Pons (tissue), 1 donor: ENCODE measurements around the gene EXD3.

Experiments used
- DNase-seq: peaks from one replicate; pipeline ENCODE4 v3.0.0-alpha.2; 2016; ENCODE audit warnings: low spot score

Gene EXD3

DNA sequence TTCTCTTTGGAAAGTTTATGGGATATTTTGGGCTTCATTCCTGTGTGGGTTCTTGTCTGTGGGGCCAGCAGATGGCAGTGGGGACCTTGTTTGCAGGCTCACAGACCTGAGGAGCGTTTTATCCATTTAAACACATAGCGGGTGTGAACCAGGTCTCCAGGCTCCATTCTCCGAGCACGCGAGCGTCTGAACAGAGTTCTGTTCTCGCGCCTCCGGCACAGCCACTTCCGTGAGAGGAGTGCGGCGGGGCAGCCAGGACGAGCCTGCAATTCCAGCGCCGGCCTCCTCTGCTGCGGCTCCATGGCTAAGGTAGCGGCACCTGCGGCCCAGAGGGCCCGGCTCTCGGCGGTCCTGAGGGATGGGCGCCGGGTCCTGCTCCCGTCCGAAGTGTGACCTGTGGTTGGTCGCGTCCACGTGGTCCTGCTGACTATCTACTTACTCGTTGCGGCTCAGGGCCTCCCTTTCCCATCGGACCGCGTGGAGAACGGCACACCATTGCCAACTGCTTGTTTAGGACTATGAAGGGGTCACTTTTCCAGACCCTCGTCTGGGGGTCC lies 128.2 kb downstream of the EXD3 start:
- no peak for DNase-seq

DNA sequence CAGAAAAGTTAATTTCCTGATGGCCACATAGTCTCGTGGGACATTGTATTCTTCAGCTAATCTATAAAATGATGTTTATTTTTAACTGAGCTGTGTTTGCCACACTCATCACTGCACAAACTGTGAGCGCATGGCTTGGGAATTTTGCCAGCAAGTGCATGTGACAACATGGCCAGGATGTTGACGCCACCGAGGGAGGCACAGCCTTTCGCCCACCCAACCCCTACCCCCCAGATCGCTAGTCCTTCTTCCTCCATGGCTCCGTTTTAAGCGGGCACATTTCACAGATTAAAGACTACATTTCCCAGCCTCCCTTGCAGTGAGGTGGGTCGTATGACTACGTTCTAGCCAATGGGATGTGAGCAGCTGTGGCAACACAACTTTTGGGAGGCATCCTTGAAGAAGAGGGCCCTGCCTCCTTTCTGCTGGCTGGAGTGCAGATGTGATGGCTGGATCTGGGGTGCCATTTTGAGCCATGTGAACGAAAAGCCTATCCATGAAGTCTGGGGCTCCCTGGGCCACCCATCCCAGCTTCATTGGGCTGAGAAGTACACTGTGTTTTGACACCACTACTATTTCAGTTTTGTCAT lies 128.8 kb downstream of the EXD3 start:
- DNase-seq, result no peak

DNA sequence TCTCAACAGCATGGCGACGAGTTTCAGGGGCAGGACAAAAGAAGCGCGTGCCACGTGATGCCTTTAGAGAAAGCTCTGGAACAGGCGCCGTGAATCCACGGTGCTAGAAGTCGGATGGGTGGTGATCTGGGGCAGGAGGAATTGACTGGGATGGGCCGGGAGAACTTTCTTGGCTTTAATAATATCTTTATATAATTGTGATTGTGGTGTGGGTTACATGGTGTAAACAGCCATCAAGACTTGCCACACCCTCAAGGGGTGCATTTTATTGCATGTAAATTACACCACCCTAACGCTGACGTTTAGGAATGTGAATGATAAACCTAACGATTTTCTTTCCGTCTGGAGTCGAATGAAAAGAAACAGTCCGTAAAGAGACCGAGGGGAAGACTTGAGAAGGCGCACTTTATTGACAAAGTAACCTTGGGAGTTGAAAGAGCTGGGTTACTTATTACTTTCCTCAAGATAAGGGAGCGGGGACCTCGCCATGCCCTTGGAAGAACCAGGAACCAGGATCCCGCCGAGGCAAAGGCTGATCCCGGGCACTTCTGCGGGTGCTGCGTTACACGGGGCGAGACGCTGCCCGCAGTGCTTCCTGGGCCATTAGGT lies 129.4 kb downstream of the EXD3 start:
- no peak for DNase-seq

DNA sequence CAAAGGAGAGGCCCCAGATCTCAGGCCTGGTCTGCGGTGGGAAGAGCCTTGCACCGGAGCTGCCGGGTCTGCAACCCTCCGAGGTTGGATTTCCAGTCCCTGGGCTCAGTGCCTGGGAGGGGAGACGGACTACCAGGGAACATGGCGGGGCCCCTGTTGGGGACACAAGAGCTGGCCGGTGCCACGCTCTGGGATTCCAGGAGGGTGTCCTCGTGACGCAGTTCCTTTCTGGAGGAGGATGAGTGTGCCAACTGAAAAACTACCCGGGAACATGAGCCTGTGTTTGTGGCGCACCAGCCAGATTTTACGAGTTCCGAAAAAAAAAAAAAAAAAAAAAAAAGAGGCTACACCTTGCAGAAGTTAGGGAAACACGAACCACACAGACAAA lies 129.9 kb downstream of the EXD3 start:
- no peak for DNase-seq

DNA sequence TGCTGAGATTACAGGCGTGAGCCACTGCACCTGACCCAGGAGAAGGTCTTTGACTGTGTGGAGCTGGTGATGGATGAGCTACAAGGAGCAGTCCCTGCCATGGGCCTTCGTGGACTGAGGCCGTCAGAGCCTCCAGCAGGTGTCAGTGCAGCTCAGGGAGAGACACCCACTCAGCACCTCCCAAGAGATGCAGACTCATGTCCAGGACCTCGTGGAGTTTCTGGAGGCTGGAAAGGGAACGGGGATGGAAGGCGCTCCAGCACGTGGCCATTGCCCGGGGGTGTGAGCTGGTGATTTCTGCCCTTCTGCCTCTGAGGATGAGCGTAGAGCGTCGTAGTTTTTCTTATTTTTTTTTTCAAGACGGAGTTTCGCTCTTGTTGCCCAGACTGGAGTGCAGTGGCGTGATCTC lies 136.0 kb downstream of the EXD3 start:
- DNase-seq, result no peak

DNA sequence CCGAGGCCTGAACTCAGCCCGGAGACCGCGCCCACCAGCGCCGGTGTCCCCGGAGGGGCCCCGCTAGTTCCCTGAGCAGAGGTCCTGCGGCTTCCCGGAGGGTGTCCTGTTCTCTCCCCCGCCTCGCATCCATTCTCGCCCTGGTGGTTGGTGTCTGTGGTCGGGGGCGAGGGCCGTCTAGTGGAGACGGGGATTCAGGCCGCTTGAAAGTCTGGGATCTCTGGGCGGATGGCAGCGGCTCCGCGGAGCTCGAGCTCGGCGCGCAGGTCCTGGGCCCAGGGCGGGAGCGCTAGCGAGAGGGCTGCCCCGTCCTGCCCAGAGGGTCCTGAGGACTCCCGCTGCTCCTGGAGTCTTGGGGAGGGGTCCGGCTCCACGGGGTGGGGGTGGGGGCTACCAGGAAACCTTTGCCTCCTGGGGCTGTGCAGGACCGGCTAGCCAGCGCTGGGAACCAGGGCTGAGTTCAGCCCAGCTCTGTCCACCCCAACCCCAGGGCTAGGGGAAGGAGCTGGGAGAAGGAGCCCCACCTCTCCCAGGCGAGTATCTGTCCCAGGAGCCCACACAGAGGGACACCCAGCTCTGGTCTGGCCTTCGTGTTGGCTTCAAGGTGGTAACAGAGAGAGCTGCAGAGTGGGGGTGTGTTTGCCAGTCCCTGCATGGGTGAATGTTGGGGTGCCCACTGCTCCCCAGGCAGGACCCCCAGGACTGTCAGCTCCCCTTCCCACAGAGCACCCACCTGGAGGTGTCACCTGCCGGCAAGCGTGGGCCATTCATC lies 141.4 kb downstream of the EXD3 start:
- DNase-seq, result no peak

DNA sequence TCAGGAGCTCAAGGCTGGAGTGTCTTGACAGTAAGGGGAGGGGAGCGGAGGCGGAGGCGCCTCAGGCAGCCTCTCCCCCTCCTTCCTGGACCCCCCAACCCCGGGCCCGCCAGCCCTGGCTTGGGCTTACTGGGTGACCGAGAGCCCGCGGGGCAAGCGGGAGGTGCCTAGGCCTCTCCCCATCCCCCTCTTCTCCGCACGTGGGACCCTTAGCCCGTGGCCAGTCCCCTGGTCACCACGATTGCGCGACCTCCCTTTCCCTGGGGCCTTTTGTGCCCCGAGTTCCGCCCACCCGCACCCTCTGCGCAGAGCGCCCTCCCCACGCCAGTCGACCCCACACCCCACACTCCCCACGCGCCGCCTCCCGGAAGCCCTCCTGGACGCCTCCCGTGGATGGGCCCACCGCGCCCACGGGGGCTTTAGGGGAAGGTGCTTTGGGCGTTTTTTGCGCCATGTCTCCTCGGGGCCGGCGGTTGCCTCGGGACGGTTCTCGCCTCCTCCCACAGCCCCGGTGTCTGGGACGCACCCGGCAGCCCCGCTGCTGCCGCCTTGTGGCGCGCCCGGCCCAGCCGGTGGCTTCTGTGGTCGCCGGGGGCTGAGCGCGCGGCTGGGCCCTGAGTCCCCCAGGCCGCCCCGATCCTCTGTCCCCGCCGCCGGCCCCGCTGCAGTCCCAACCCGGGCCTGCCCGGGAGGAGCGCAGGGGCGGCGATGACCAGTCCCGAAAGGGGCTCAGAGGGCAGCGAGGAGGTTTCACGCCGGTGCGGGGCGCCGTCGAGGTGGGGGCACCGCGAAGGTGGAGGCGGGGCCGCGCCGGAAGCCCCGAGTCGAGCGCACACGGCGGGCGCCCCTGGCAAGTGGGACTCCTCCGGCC lies 142.3 kb downstream of the EXD3 start:
- no peak for DNase-seq

DNA sequence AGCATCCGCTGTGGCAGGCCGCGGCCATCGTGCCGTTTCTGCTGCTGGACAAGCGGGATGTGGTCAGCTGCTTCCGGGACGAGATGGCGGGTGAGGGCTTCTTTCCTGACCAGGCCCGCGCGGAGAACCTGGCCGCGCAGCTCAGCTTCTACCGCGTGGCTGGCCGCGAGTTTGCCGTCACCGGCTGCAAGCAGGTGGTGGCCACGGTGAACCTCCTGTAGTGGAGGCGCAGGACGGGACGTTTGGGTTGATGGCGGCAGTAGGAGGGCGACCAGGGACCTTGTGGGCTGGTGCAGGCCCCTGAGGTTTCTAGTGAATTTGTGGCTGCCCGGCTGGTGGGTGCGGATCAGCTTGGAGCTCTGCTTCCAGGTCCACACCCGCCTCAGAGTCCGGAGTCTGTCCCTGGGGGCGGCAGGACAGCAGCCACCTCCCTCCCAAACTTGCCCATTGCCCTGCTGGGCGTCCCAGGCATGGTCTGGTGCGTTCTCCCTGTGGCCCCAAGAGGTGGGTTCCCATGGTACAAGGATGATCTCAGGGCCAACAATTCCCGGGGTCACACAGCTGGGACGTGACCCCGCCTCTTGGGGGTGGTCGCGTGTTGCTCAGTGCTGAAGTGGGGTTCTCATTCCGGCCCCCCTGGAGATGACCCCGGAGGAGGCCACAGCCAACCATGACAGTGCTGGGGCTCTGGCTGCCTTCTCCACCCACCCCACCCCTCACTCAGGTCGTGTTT lies 143.1 kb downstream of the EXD3 start:
- DNase-seq, result no peak

DNA sequence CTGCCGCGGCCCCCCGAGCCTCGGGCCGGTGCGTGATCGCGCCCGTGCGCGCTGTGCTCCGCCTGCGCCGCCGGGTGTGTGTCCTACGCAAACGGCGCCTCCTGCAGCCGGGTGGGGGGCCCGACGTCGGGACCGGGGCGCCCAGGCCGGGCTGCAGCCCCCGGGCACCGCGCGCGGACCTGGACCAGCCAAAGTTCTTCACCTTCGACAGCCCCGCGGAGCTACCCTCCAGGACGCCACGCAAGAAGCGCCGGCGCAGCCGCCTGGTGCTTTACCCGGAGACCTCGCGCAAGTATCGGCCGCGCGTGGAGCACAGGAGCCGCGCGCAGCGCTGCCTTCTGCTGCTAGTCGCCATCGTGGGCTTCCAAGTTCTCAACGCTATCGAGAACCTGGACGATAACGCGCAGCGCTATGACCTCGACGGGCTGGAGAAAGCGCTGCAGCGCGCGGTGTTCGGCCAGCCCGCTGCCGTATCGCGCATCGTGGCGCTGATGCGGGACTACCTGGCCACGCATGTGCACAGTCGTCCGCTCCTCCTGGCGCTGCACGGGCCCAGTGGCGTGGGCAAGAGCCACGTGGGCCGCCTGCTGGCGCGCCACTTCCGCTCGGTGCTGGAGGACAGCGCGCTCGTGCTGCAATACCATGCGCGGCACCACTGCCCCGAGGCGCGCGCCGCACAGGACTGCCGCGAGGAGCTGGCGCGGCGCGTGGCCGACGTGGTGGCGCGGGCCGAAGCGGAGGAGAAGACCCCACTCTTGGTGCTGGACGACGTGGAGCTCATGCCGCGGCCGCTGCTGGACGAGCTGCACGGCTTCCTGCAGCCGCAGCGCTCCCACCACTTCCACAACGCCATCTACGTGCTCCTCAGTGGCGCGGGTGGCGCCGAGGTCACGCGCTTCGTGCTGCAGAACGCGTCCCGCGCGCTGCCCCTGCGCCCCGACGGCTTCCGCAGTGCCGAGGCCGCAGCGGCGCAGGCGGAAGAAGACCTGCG lies 143.9 kb downstream of the EXD3 start:
- no peak for DNase-seq

DNA sequence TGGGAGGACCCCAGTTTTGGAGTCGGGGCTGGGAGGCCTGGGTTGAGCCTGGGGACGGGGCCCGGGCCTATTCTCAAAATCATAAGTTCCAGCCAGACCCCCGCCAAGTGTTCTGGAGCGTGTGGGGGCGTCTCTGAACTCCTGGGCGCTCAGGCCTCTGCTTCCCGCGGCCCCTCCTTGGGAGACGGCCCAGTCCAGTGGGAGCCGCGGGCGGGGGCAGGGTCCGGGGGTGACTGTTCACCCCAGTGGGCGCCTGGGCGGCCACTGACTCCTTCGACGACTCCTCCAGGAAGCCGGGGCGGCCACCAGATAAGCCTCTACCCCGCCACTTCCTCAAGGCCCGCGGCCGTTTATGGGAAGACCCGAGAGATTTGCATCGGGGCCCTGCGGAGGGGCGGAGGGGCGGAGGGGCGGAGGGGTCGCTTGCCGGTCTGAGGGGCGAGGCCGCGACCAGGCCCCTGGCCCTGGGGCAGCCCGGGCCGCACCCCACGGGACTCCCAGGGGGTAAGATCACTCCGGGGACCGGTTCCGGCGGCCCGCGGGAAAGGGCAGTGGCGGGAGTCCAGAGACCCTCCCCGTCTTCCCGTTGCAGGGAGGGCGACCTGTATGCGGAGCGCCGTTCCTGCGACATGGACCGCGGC lies 144.8 kb downstream of the EXD3 start:
- no peak for DNase-seq

DNA sequence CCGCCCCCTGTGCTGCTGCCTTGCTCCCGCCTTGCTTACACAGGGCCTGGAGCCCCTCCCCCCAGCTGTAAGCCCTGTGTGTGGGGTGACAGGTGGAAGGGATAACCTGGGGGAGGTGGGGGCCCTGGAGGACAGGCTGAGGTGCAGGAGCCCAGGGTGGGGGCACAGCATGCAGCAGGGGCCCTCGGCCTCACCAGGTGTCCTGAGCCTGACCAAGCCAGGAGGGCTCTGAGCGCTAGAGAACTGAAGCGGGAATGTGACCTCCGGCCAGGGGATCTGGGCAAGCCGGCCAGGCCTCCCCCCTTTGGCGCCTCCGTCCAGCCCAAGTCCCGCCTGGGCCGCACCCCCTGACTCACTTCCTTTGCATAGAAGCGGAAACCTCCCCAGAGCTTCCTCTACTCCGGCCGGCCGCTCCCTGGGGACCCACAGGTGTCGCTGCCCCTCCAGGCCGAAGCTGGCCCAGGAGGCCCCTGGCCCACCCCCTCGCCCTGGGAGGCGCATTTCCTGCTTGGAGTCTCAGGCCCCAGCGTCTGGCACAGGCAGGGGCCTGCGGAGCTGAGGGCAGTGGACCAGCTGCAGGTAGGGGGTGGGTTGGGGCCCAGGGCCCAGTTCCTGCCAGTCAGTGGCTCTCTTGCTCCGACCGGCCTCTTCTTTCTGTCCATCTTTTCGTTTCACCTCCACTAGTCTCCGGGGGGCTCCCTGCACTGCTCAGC lies 145.5 kb downstream of the EXD3 start, which contains the start of gene TOR4A:
Gene TOR4A, plus strand, starts transcription at position 398 of the 713 bp plus-strand sequence. CDS start 964 bp downstream, outside the sequence.
- DNase-seq, result peak; percentile 41

DNA sequence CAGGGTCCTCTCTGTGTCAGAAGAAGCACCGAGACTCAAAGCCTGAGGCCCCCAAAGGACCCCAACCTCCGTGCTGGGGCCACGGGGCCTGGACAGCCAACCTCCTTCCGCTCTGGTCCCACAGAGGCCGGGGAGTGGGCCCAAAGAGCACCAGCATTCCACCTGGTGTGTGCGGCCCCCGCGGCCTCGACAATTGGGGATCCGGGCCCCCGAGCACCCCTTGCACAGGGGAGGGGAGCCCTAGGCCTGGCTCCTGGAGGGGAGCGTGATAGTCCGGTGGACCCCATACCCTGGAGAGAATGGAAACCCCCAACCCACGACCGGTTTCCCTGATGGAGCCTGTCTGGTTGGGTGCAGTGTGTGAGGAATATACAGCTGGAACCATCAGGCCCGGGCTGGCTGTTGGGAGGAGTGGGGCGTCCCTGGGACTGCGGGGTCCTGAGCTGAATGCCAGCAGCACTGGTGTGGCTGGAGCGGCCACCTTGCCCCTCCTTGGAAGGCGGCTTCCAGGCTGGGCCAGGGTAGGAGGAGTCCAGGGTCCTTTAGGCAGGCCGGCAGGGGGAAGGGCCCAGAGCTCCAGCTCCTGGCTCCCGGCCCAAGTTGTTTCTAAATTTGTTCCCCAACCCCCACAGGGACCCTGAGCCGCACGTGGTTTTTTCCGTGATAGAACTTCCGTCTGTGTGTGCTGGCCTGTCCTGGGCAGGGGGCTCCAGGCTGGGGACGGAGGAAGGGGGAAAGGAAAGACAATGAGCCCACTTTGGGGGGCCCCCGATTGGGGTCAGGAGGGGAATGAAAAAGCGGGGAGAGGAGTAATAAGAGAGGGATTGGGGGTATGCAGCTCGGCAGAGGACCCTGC lies 146.3 kb downstream of the EXD3 start:
- DNase-seq, result no peak

DNA sequence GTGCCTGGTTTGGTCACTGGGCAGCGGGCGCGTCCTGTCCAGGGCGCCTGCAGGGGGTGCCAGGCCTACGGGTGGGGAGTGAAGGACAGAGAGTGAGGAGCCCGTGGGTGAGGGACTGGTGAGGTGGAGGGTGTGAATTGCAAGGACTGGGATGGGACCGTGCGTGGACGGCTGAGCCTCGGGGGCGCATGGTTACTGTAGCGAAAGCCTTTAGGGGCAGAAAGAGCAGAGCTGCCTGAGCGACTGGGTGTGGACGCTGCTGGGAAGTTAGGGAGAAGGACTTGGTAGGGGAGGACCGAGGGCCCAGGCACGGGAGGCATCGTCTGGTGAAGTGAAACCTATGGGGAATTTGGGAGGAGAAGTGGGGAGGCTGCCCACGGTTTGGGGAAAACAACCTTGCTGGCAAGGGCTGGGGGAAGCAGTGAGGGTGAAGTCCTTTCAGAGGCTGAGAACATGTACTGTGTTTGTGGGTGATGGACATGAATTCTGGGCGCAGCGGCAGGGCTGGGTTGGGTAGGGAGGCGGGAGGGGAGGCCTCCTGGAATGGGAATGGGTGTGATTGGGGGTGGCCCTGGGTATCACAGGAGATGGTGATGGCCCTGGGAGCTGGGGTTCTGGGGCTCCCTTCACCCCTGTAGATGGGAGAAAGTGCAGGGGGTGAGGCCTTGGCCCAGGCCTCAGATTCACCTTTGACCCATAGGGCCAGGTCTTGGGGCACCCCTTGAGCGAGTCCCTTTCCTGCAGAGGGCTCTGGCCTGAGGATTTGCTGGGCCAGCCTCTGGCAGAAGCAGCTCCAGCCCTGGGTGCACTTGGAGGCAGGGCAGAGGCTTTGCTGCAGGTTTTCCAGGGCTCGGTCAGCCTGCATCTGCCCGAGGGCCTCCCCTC lies 147.1 kb downstream of the EXD3 start:
- DNase-seq, result no peak

DNA sequence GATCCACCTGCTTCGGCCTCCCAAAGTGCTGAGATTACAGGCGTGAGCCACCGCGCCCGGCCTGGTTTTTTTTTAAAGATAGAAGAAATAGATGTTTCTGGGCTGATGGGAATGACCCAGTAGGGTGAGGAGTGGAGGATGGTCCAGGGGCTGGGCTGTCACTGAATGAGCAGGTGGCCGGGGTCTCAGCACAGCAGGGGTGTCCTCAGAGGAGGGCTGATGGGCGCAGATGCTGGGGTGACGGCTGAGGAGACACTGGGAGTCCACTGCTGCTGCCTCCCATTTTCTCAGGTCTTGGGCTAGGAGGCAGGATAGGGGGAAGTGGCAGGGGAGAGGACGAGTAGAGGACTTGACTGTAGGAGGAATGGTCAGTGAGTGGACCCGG lies 147.8 kb downstream of the EXD3 start:
- DNase-seq, result no peak

DNA sequence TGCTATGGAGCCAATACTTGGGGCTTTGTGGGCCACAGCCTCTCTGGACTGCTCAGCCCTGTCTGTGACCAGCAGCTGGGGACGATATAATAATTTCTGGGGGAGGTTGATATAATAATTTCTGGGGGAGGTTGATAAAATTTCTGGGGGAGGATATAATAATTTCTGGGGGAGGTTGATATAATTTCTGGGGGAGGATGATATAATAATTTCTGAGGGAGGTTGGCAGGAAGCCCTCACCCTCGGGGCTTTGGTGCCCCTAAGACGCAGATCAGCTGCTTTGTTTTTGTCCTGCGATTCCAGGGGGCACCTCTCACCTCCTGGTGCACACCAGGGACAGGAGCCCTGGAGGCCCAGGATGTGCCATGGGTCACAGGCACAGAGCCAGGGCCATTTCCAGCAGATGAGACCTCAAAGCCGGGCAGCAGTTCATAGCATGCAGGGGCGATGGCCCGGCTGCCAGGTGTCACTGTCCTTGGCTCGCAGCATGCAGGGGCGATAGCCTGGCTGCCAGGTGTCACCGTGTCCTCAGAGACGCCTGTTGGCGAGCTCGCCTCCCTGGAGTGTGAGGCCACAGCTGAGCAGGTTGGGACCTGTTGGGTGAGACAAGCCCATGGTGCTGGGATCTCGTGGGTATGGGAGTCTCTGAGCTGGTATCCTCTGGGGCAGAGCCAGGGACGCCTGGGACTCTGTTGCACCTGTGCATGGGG lies 149.2 kb downstream of the EXD3 start:
- no peak for DNase-seq

DNA sequence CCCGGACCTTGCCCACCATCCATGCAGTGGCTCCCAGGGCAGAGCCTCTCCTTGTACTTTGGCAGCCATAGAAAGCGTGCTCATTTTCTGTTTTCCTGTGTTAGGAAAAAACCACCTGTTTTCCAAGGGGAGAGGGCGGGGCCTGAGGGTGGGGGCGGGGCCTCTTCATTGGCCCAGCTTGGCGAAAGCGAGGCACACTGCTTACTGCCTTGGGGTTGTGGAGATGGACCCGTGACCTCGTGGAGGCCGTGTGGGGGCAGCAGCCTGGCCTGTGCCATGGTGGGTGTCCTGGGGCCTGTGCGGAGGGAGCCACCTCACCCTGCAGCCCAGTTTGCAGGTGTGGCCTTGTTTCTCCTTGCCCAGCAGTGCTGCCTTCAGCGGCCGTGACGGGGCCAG lies 149.9 kb downstream of the EXD3 start:
- DNase-seq, result no peak
